Ascending aorta (tissue), 2 donors: ENCODE data around the gene LPXN. TPM values are rescaled to one million over a fixed set of nuclear protein-coding genes. Genes with fewer than 3 reads are reported as not detected.

Experiments used
- DNase-seq, 2 donors: peaks; one replicate each; pipeline ENCODE4 v3.0.0-alpha.2; 2019; ENCODE audit warnings: low spot score in 2 of 2
- H3K27ac ChIP-seq, 2 donors: fragments of 200-600 bp; sonication (generic); one replicate each; pipeline ENCODE4 v1.5.1; 2016 to 2017; ENCODE audit warnings: mild to moderate bottlenecking in 1 of 2
- H3K27me3 ChIP-seq: fragments of 200-600 bp; sonication (generic); one replicate; pipeline ENCODE4 v1.5.1; 2017
- H3K36me3 ChIP-seq, 2 donors: fragments of 200-600 bp; sonication (generic); one replicate each; pipeline ENCODE4 v1.5.1; 2016
- H3K4me1 ChIP-seq, 2 donors: fragments of 200-600 bp; sonication (generic); one replicate each; pipeline ENCODE4 v1.5.1; 2016 to 2017; ENCODE audit warnings: mild to moderate bottlenecking in 1 of 2
- H3K4me3 ChIP-seq, 2 donors: fragments of 200-600 bp; sonication (generic); one replicate each; pipeline ENCODE4 v1.5.1; 2016 to 2017; ENCODE audit warnings: mild to moderate bottlenecking in 1 of 2
- H3K9me3 ChIP-seq, 2 donors: fragments of 200-600 bp; sonication (generic); one replicate each; pipeline ENCODE4 v1.5.1; 2016
- CTCF ChIP-seq, 3 experiments: fragments of 200-600 bp in 2 of 3; fragments of 450-650 bp in 1 of 3; sonication (generic) in 2 of 3; IDR thresholded peaks; one replicate each; pipeline ENCODE4 v1.5.1; 2016 to 2019; ENCODE audit warnings: antibody characterized with exemption in 3 of 3, mild to moderate bottlenecking in 1 of 3, moderate library complexity in 1 of 3
- intact Hi-C: fragments of 100-400 bp; cut with DNase I; formaldehyde crosslinking; loops from one replicate; pipeline ENCODE4 v1.15.1; 2023
- total RNA-seq: library from RNA; depleted of rRNA; stranded (reverse); fragments of >200 nt; gene quantifications from one replicate; pipeline ENCODE4 v1.1.0, GENCODE V29; 2016

LPXN gene
- total RNA-seq, 1 donor from 2014 or later: 2.1 TPM

- H3K27ac ChIP-seq: no peak overlapping the region
- H3K36me3 ChIP-seq: no peaks in the 10 kb centered on the region
- H3K4me3 ChIP-seq: no peak overlapping the region
- DNase-seq: no peak
- no peaks in the 10 kb centered on the region for H3K9me3 ChIP-seq
- no peak for TF ChIP-seq CTCF (IDR thresholded peaks at IDR 0.05)
- intact Hi-C loops: no loop called here
- H3K27me3 ChIP-seq: no peaks in the 10 kb centered on the region
- no peaks in the 10 kb centered on the region for H3K4me1 ChIP-seq
These were observed 88.5 kb downstream of the LPXN start for GRCh38 chr11:58487170-58487569.

GRCh38 chr11:58485961-58486360 lies 89.7 kb downstream of the LPXN start:
- intact Hi-C loops: no loop called here
- no peak for DNase-seq
- Histone ChIP-seq H3K4me3 (no peak overlapping the region), H3K9me3 (no peaks in the 10 kb centered on the region), H3K4me1 (no peaks in the 10 kb centered on the region), H3K27ac (no peak overlapping the region), H3K36me3 (no peaks in the 10 kb centered on the region), H3K27me3 (no peaks in the 10 kb centered on the region)
- TF ChIP-seq CTCF (IDR thresholded peaks at IDR 0.05): no peak

Other genes with a start within 250 kb of the LPXN start
- gene OR5B17, start 216.8 kb downstream of the LPXN start, total RNA-seq: not detected
- gene OR5B3, start 169.0 kb downstream of the LPXN start, total RNA-seq: not detected
- not detected for gene OR5B2, start 147.7 kb downstream of the LPXN start, total RNA-seq
- 2.9 TPM for gene OR5B12, start 133.6 kb downstream of the LPXN start, total RNA-seq
- gene OR5B21, start 67.8 kb downstream of the LPXN start, total RNA-seq: not detected
- 32.5 TPM for gene ZFP91, start 3.2 kb upstream of the LPXN start, total RNA-seq
- 1.9 TPM for gene CNTF, start 46.8 kb upstream of the LPXN start, total RNA-seq
- gene GLYAT, start 156.1 kb upstream of the LPXN start, total RNA-seq: not detected